GM11168 (cell line): ENCODE data around the gene INSL4.

Experiments used
- in situ Hi-C: fragments of 300-500 bp; cut with MboI; formaldehyde crosslinking; loops from one replicate; pipeline ENCODE4 v1.12.0; 2022; ENCODE audit warnings: low sequenced_read_pairs; ENCODE audit not compliant: unreplicated experiment

Gene INSL4

DNA sequence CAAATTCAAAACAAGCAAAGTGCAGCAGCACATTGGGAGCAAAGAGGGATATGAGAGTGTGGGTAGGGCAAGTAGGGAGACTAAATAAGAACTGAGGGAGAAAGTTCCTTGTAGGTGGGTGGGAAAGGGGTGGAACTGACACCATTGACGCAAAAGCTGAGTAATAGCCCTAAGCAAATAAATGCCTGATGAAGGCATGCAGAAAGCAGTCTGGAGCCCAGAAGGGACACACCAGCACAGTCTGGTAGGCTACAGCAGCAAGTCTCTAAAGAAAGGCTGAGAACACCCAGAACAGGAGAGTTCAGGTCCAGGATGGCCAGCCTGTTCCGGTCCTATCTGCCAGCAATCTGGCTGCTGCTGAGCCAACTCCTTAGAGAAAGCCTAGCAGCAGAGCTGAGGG, at the start of gene INSL4:
Gene INSL4 (plus strand): TSS at position 208 of the 400 bp plus-strand sequence. CDS start 105 bp downstream, at position 313.
- in situ Hi-C loops, result no loop called here

- in situ Hi-C loops, result loop anchor here (5.0 to 10.0 kb wide), 2 partner anchors 260 to 428 kb away; no protein-coding TSS in a partner anchor
Measured at GRCh38 chr9:5184776-5185175, 46.4 kb upstream of the INSL4 start.

GRCh38 chr9:5185220-5185840, 45.9 kb upstream of the INSL4 start, which contains the start of gene INSL6:
Gene INSL6 (minus strand): TSS chr9:5185639. CDS start chr9:5185602, 37 bp downstream.
- in situ Hi-C loops, result loop anchor here (5.0 to 10.0 kb wide), 2 partner anchors 259 to 427 kb away; no protein-coding TSS in a partner anchor

- in situ Hi-C loops, result loop anchor here (5.0 to 10.0 kb wide), 2 partner anchors 258 to 426 kb away; no protein-coding TSS in a partner anchor
Measured at GRCh38 chr9:5186416-5187169, 44.6 kb upstream of the INSL4 start.

- in situ Hi-C loops, result loop anchor here (5.0 to 10.0 kb wide), 2 partner anchors 256 to 424 kb away; no protein-coding TSS in a partner anchor
Measured at GRCh38 chr9:5188060-5188984, 42.9 kb upstream of the INSL4 start.

DNA sequence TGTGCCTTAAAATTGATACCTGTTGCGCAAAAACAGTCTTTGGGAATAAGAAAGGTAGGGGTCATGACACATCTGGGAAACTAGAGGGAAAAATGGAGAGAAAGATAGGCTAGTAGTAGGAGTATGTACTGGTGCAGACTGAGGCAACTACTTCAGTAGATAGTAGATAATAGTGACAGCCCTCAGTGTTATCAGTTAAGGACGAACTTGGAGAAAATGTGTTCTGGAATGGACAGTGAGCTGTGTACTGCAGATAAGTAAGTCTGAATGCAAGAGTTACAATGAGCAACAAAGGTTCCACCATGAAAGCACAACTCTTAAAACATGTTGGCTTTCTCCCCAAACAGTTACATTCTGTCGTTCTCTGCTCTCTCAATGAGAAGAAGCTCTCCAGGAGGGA, 39.2 kb upstream of the INSL4 start:
- in situ Hi-C loops, result no loop called here

- in situ Hi-C loops, result no loop called here
Measured at GRCh38 chr9:5193345-5193744, 37.9 kb upstream of the INSL4 start.

GRCh38 chr9:5195463-5195862, 35.8 kb upstream of the INSL4 start:
- in situ Hi-C loops, result no loop called here

GRCh38 chr9:5205071-5205470, 26.1 kb upstream of the INSL4 start:
- in situ Hi-C loops, result no loop called here

DNA sequence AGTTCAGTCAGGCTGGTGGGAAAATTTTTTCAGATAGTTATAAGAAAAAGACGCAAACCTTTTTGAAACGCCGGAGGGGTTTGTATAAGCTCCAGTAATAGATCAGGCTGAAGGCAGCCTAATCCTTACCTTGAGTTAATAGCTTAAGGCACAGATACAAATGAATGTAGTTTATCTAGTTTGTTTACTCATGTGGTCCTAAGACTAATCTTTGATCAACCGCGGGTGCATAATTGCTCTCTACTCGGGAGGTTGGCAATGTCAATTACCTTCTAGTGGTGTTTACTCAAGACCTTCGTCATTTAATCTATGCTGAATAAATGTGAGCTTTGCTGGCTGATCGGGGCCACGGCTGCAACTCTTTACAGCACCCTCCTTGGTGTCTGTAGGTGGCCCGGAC, 665 bp upstream of the INSL4 start:
- in situ Hi-C loops, result no loop called here

GRCh38 chr9:5263351-5264218, 32.4 kb downstream of the INSL4 start:
- in situ Hi-C loops, result no loop called here

DNA sequence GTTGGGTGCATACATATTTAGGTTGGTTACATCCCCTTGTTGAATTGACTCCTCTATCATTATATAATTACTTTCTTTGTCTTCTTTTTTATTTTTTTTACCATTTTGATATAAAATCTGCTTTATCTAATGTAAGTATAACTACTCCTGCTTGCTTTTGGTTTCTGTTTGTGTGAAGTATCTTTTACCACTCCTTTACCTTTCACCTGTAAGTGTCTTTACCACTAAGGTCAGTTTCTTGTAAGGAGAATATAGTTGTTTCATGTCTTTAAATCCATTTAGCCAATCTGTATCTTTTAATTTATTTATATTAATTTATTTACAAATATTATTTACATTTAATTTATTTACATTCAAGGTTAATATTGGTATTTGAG, 33.0 kb downstream of the INSL4 start:
- in situ Hi-C loops, result no loop called here

GRCh38 chr9:5265939-5266338, 34.7 kb downstream of the INSL4 start:
- in situ Hi-C loops, result no loop called here

DNA sequence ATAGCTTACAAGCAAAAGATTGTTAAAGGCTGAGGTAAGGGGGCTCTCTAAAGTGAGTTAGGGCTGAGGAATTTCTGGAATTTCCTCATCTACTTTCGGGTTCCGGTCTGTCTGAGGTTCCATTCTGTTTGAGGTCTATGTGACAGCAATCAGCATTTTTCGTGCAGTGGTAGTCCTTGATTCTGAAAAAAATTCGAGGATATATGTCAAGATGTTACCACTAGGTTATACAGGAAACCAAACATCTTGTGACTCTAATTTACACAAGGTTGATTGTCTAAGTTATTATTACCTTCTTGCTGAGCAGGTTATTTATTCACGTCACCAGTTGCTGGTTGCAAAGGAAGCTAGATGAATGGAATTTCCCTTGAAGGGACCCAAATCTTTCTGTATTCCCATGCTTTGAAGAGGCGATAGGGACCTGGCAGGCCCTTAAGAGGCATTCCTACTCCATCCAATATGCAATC, 38.1 kb downstream of the INSL4 start:
- in situ Hi-C loops, result no loop called here

DNA sequence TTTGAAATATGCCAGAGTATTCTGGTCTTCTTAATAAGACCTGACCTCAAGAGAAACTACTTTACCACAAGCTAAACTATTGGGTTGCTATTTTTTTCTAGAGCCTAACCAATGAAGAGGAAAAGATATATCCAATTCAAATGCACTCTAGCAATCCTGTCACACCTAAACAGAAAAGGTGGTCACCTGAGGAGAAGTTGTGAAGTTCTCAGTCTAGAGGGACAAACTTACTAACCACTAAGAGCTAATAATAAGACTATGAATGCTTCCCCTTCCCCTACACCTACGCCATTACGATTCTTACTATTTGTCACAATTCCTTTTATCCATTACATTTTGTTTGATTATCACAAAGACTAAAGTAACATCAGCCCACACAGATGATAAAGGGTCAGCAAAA, 43.6 kb downstream of the INSL4 start:
- in situ Hi-C loops, result no loop called here

DNA sequence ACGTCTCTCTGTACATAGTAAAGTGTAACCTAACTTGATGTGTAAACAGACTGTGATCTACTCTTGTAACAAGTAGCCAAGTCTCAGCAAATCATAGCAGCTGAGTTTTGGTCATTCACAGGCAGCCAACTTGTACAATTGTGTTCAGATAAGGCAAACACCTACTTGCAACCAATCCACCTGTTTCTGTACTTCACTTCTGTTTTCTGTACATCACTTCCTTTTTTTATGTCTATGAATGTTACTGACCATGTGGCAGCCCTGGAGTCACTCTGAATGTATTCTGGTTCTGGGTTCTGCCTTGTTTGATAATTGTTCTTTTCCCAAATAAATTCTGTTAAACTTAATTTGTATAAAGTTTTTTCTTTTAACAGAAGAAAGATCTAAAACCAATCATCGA, 47.3 kb downstream of the INSL4 start:
- in situ Hi-C loops, result no loop called here
